ENCODE measurements around the gene PRTFDC1.

PRTFDC1 gene

GRCh38 chr10:24872049-24872789 lies 80.2 kb downstream of the PRTFDC1 start:
- DNase-seq (ENCODE audit: low read depth in 2 of 2), result no peak

- no peak for DNase-seq (ENCODE audit: low read depth in 2 of 2)
These were observed 81.1 kb downstream of the PRTFDC1 start for GRCh38 chr10:24871011-24871935.

GRCh38 chr10:24869354-24870015 lies 82.9 kb downstream of the PRTFDC1 start:
- DNase-seq (ENCODE audit: low read depth in 2 of 2), result no peak

GRCh38 chr10:24866604-24867583 lies 85.5 kb downstream of the PRTFDC1 start:
- DNase-seq (ENCODE audit: low read depth in 2 of 2), result no peak

GRCh38 chr10:24865783-24866182 lies 86.6 kb downstream of the PRTFDC1 start:
- no peak for DNase-seq (ENCODE audit: low read depth in 2 of 2)

- no peak for DNase-seq (ENCODE audit: low read depth in 2 of 2)
These were observed 89.8 kb downstream of the PRTFDC1 start for GRCh38 chr10:24862589-24862988.

- no peak for DNase-seq (ENCODE audit: low read depth in 2 of 2)
These were observed 93.8 kb downstream of the PRTFDC1 start for GRCh38 chr10:24858288-24859270.

- DNase-seq (ENCODE audit: low read depth in 2 of 2), result no peak
These were observed 95.2 kb downstream of the PRTFDC1 start for GRCh38 chr10:24857031-24857725.

- no peak for DNase-seq (ENCODE audit: low read depth in 2 of 2)
These were observed 98.2 kb downstream of the PRTFDC1 start for GRCh38 chr10:24854256-24854655.

- DNase-seq (ENCODE audit: low read depth in 2 of 2), result no peak
These were observed 98.7 kb downstream of the PRTFDC1 start for GRCh38 chr10:24853661-24854060.

GRCh38 chr10:24851629-24852028 lies 100.8 kb downstream of the PRTFDC1 start:
- DNase-seq (ENCODE audit: low read depth in 2 of 2), result no peak

- no peak for DNase-seq (ENCODE audit: low read depth in 2 of 2)
These were observed 101.6 kb downstream of the PRTFDC1 start for GRCh38 chr10:24850727-24851296.

- DNase-seq (ENCODE audit: low read depth in 2 of 2), result no peak
These were observed 102.7 kb downstream of the PRTFDC1 start for GRCh38 chr10:24849501-24850299.

GRCh38 chr10:24849051-24849450 lies 103.4 kb downstream of the PRTFDC1 start:
- no peak for DNase-seq (ENCODE audit: low read depth in 2 of 2)

GRCh38 chr10:24848195-24848594 lies 104.2 kb downstream of the PRTFDC1 start:
- no peak for DNase-seq (ENCODE audit: low read depth in 2 of 2)

- DNase-seq (ENCODE audit: low read depth in 2 of 2), result no peak
These were observed 105.0 kb downstream of the PRTFDC1 start for GRCh38 chr10:24847112-24848070.

- DNase-seq (ENCODE audit: low read depth in 2 of 2), result no peak
These were observed 107.7 kb downstream of the PRTFDC1 start for GRCh38 chr10:24844742-24845141.
